ENCODE results near the gene ABHD8.

Gene ABHD8

DNA sequence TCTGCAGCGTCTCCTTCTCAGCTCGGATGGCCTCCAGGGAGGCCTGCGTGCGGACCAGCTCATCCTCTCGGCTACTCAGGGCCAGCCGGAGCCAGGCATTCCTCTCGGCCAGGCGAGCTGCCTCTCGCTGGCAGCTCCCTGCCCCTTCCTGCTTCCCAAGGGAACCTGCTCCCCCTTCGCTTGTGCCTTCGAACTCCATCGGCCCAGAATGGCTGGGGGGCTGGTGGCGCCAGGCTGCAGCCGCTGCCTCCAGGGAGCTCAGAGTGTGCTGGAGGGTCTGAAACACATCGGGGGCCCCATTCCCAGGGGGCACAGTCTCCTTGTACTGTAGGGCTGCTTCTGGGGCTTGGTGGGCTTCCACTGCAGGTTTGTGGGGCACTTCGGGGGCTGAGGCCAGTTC is 40.7 kb downstream of the ABHD8 start:
- DNase-seq: no peak

DNA sequence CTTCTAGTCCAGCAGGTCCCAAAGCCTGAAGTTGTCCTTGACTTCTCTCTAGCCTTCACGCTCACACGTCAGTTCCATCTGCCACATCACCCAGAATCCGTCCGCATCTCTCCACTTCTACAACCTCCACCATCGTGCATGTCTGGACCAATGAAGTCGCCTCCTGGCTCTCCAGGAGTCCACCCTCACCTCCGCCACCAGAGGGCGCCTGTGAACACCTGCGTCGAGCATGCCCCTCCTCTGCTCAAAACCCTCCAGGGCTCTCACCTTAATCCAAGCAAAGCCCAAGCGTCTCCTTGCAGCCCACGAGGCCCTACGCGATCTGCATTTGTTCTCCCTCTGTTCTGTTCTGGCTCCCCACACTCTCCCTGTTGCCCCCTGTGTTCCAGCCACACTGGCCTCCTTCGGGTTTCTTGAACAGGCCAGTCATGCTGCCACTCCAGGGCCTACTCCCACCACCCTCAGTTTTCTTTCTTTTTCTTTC is 42.3 kb downstream of the ABHD8 start:
- DNase-seq: peak; percentile 82

DNA sequence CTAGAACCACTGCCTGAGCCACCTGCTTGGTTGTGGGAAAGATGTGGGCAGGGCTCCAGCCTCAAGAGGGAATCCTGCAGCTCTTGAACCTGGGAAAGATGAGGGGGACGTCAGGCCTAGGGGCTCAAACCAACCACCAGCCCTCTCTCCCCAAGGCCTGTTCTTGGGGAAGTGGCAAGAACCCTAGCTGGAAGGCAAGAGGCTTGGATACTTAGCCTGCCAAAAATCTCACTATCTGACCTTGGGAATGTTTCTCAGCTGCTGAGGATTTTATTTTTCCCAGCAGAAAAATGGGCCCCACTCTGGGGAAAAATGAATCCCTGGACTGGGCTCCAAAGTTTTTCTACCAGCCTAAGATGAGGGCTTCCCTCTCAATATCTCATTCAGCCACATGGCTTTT is 43.3 kb downstream of the ABHD8 start:
- DNase-seq: no peak

DNA sequence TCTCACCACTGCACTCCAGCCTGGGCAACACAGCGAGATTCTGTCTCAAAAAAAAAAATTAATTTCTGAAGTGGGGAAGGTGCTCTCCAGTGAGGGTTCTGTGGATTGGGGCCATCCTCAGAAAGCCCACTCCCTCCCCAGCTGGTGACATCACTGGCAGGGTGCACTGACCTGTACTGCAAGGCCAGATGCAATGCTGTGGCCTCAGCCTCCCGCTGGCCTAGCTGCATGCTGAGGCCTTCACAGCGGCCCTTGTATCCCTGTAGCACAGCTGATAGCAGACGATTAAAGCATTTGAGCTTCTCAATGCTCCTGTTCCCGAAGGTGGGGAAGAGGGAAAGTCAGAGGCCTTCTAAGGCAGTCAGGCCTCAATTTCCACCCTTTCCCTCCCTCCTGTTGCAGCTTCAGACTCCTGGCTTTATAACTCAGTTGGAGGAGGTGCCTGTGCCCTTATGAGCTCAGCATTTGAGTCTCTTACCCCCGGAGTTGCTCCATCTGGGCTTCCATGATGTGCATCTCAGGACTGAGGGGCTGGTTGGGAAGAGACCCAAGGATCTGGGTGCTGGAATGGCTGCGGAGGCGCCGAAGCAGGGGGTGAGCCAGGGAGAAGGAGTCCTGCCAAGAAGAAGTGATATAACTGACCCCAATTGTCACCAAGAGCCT is 44.0 kb downstream of the ABHD8 start:
- no peak for DNase-seq

DNA sequence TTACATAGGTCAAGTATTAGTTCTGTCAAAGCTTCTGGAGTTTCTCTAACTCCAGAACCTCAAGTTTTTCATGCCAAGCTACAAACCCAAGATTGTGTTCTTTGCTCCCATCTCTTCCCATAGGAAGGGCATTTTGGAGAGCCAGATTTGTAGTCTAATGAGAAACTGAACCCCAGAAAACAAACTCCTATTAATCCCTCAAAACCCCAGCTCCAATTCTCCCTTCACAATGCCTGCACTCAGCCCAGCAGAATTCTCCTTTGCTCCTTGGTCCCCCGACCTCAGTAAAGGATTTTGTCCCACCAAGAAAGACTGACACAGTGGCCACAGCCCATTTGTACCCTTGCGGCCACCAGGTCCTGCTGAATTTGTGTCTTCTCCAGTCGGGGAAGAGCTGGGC is 47.1 kb downstream of the ABHD8 start:
- no peak for DNase-seq

DNA sequence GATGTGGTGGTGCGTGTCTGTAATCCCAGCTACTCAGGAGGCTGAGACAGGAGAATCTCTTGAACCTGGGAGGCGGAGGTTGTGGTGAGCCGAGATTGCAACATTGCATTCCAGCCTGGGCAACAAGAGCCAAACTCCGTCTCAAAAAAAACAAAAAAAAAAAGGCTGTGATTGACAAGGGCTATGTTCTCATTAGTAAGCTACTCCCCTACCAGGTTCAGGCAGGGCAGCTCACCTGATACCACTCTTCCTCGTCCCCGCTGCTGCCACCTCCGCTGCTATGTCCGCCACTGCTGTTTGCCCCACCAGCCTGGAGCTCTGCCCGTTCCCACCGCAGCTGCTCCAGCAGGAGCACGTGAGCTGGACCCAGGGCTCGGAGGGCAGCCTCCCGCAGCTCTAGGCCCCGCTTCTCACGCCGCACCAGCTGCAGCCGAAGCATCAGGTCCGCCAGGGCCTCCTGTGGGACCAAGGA is 48.0 kb downstream of the ABHD8 start:
- no peak for DNase-seq

DNA sequence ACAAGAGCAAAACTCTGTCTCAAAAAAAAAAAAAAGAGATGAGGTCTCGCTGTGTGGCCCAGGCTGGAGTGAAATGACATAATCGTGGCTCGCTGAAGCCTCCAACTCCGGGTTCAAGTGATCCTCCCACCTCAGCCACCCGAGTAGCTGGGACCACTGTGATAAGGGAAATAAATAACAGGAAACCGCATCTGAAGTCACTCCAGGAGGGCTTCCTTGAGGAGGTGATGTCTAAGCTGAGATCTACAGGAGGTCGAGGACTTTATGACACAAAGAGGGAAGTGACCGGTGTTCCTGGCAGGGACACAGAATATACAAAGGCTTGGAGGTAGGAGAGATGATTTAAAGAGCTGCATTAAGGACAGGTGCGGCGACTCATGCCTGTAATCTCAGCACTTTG is 48.6 kb downstream of the ABHD8 start:
- no peak for DNase-seq

DNA sequence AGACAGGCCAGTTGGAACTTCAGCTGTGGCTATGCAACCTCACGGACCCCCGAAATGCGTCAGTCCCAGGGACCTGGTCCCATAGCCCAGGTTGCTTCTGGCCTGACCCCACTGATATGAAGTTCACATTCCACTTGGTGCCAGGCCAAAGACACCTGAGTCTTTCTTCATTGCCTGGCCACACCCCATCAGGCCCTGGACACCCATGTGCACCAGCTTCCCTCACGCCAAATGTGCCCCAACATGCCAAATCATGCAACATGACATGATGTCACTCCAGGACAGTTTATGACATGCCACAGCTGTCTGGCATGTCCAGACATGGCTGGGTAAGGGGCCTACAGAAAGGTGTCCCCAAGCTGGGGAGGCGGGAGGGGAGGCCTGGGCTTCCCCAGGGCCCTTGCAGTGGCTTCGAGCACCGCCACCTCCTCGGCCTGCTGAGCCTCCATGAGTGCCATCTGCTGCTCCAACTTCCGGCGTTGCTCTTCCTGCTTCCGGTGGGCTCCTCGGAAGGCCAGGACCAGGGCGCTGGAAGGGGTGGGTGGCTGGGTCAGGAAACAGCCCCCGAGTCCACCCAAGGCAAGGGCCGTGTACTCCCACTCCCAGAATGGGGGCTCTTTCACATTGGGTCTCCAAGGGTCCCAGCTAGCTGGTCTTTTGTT is 53.2 kb downstream of the ABHD8 start:
- no peak for DNase-seq

DNA sequence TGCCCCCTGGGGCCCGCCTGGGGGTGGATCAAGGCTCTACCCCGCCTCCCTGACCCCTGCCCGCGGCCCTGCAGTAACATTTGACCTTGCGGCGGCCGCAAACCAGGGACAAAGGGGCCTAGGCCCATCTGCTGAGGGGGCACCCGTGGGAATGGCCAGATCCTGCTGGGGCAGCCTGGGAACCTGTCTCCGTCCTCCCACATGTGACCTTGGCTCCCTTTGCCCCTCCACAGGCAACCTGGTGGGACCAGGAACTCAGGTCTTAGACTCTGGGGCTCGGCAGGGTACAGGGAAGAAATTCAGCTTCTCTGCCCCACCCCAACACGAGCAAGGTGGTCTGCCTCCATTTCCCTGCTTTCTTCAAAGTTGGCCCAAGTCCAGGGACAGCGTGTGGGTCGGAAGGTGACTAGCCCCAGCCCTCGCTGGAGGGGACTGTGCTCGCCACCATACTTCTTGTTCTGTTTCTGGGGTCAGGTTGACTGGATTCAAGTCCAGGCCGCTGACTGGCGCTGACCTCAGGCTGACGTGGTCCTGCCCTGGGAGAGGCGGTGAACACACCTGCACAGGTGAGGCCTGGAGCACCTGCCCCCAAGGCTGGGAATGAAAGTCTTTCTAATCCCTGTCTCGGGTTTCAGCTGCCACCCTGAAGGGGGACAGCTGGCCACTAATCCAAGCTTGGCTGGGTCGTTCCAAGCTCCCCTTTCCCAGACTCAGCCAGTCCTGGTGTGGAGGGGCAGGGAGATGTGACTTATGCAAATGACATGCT is 55.0 kb downstream of the ABHD8 start:
- no peak for DNase-seq

DNA sequence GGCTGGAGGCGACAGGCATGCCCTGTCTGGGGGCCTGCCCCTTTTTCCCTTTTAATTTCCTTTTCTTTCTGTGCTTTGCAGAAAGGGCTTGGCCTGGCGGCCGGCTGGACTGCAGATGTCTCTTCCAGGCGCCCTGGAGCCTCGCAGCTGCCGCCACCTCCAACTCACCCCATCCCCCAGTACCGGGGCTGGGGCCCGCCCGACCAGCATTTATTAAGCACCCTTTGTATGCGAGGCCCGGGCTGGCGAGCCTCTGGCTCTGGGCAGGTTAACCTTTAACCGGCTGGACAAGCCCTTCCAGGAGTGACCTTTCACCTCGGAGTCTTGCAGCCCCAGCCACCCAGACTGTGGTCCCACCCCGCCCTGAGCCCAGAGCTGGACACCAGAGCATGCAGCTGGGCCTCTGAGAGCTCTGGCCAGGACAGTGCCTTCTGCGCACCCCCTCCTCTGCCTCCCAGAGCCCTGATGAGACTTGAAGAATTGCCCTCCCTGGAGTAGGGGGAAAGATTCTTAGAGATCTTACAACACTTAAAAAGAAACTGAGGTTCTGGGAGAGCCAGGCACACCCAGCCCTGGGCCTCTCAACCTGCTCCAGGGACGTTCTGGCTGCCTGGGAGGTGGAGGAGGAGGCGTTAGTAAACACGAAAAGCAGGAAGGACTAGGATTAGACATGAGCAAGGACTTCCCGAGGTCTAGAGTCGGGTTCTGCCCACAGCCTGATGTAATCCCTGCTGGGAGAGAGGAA is 56.4 kb downstream of the ABHD8 start:
- DNase-seq: no peak

DNA sequence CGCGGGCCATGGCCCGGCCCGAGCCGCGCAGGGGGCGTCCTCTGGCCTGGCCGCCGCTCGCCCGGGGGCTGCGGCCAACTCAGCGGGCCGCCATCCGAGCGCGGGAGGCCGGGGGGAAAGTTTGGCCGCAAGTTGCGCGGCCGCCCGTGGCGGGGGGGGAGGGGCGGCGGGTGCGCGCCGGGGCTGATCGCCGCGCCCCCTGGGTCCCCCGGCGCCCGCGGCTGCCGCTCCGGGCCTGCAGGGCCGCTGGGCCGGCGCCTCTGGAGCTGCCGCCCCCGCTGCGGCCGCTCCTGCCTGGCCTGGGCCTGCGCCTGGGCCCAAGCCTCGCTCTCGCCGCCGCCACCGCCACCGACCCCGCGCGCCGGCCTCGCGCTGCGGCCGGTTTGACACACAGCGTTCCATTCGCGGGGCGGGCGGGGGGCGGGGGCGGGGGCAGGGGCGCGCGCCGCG is 57.7 kb downstream of the ABHD8 start, which contains the start of gene NR2F6:
Gene NR2F6, minus strand, starts transcription at position 385 of the 450 bp plus-strand sequence. CDS start 699 bp downstream, outside the sequence.
- DNase-seq: no peak

DNA sequence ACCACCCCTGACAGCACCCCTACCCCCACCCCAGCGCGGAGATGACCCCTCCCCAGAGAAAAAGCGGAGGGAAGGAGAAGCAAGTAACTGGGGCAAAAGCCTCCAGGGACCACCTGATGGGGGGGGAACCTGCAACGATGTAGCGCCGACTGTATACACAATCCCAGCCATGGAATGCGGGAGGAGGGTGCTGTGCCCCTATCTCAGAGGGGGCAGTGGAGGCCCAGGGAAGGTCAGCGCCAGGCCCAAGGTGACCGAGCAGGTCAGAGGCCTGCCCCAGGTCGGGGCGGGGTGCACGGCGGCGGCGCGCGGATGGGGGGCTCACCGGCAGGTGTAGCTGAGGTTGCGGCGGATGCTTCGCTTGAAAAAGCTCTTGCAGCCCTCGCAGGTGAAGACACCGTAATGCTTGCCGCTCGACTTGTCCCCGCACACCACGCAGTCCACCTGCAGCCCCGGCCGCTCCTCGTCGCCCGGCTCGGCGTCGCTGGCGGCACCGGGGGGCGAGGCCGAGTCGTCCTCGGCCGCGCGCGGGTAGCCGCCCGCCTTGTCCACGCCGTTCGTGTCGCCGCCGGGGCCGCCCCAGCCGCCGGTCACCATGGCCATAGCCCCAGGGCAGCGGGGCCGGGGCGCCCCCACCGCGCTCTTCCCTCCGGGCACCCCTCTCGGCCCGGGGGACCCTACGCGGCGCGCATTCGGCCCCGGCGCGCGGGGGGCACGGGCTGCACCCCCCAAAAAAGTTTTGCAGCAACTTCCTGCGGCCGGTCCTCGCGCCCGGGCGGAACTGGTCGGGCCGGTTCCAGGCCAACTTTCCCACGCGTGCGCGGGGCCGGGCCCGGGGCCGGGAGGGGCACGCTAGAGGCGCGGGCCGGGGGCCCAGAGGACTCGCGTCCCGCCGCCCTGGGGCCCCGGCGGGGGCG is 58.3 kb downstream of the ABHD8 start:
- no peak for DNase-seq

DNA sequence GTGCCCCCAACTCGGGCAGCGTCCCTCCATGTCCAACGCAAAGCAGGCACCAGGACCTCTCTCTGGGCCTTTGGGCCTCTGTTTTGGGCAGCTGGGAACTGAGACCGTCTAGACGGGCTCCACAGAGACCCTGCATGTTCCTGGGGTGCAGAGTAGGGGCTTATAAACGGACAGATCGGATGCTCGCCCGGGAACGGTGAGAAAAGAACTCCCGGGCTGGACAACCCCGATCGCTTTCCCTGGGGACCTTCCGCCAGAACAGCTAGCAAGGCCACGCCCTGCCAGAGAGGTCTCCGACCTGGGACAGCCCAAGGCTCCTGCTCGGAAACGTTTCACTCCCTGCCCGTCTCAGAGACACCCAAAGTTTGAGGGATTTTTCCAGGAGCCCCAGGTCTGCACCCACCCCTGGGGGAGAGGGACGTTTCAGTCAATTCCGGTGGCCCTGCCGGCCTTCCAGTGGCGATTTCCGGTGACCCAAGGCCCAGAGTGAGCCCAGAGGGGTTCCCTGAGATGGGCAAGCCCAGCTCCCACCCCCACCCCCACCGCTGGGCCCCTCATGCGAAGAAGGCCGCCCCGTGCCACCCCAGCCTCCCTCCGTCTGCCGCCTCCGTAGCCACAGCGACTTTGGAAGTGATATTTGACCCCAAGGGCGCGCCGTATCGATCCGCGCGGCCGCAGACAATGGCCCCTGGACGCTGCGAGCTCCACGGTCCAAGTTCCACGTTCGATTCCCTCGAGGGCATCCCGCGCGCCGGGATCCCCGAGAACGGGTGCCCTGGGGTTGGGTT is 59.2 kb downstream of the ABHD8 start:
- no peak for DNase-seq

DNA sequence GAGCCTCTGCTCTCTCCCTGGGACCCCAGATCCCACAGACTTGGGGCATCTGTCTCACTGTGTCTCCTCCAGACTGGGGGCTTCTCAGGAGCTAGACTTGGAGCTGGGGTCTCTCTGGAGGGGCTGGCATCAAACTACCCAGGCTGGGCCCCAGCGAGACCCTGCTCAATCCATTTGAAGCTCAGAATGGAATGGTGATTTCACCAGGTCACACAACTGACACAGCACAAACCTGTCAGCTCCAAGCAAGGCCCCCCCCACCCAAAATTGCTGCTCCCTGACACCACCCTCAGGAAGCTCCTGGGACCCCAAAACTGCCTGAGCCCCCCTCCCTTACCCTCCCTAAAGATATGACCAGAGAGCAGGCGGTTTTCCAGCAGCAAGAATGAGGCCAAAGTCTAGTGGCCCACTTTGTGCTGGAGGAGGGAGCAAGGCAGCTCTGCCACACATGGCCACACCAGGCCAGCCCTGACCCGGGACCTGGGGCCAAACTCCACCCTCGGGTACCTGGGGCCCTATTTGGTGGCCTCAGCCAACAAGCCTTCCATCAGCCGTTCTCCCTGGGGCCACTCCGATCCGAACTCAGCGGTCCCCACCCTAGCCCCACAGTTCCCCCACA is 59.9 kb downstream of the ABHD8 start:
- DNase-seq: no peak

DNA sequence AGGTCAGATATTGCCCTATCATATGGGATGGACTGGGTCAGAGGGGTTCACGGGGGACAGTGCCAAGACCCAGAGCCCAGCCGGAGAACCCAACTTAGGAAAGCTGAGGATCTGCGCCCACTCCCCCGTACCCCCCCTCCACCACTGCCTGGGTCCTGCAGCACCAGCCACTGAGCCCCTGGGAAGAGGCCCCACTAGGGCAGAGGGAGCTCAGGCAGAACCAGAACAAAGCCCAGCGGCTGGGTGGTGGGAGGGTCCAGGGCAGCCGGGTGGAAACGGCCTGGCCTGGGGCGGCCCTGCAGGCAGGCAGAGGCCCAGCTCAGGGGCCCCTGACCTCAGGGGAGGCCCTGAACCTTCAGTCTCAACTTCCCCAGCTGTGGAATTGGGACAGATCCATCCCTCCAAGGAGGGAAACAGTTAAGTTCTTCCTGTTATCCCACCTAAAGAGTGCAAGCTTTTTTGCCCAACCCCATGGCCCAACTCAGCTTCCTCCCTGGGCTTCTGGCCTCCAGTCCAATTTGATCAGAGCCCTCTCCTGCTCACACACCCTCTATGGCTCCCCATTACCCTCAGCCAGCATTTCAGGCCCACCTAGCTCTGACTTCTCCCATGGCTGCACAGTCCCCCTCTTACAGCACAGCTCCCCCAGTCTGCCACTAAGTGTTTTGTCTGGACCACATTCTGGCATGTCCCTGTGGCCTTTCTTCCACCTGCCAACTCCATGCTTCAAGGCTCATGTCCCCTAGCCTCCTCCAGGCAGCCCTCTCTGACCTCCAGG is 60.6 kb downstream of the ABHD8 start:
- no peak for DNase-seq

All from DMS153 (cell line).